RWPE1 (cell line): ENCODE measurements around the gene NUP62.
A peak's percentile ranks its signal among the peaks of the same experiment; 100 is the strongest.

ENCODE experiments used
- CTCF ChIA-PET: fragments of 350-600 bp; sonication (Branson Sonifier 250); formaldehyde crosslinking; extraction: SDS; loops from one replicate; lab custom pipeline; 2021; lab: Yijun Ruan, JAX
- POLR2A ChIA-PET: fragments of 400-600 bp; formaldehyde crosslinking; extraction: SDS; loops from one replicate; lab custom pipeline; 2020; ENCODE audit warnings: antibody characterized with exemption; ENCODE audit not compliant: low non-redundant PET; lab: Yijun Ruan, JAX
- DNase-seq: peaks from one replicate; pipeline ENCODE4 v3.0.0; 2012; ENCODE audit warnings: low spot score
- H3K27ac ChIP-seq: fragments of 450-650 bp; 2 replicates; pipeline ENCODE4 v1.5.1; 2017
- TF ChIP-seq, protein P1 (sequence below): fragments of 450-650 bp; conservative IDR thresholded peaks from 2 replicates; pipeline ENCODE4 v1.5.1; 2017; ENCODE audit warnings: low read depth, mild to moderate bottlenecking

The NUP62 gene

DNA sequence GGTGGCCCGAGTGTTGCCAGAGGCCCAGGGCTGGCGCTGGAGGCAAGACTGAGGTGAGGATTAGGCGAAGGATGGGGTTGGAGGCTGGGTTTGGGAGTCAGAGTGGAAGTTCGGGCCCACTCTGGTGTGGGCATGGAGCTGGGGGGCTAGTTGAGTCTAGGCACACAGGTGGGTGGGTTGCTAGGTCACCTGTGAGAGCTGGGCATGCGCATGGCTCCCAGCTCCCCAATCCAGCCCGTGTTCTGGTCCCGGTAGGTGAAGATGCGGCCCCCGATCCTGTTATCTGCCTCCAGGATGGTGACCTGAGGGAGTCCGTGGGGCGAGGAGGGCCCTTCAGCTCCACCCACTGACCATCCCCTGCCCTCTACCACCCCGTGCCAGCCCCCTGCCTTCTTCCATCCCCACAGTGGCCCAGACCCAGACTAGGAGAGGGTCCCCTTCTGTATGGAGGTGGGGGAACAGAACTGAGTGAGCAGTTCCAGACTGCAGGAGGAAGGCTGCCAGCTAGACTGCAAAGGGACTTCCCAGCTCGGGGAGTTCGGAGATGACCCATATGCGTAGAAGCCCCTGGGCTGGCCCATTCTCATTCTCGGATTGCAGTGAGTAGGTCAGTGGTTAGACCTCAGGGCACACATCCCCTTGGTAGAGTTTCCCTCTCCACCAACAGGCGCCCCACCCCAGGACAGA lies 34.3 kb downstream of the NUP62 start:
- ChIA-PET CTCF (interaction anchor here (0.6 to 1.1 kb wide), 2 partner anchors 45 to 241 kb away, joined by 3 to 4 read pairs; no protein-coding TSS in a partner anchor), POLR2A (no interaction called here)
- TF ChIP-seq, protein P1, sequence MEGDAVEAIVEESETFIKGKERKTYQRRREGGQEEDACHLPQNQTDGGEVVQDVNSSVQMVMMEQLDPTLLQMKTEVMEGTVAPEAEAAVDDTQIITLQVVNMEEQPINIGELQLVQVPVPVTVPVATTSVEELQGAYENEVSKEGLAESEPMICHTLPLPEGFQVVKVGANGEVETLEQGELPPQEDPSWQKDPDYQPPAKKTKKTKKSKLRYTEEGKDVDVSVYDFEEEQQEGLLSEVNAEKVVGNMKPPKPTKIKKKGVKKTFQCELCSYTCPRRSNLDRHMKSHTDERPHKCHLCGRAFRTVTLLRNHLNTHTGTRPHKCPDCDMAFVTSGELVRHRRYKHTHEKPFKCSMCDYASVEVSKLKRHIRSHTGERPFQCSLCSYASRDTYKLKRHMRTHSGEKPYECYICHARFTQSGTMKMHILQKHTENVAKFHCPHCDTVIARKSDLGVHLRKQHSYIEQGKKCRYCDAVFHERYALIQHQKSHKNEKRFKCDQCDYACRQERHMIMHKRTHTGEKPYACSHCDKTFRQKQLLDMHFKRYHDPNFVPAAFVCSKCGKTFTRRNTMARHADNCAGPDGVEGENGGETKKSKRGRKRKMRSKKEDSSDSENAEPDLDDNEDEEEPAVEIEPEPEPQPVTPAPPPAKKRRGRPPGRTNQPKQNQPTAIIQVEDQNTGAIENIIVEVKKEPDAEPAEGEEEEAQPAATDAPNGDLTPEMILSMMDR, result no peak

GRCh38 chr19:49894011-49894664 lies 35.2 kb downstream of the NUP62 start:
- TF ChIP-seq, protein P1, result no peak
- POLR2A ChIA-PET, result no interaction called here
- DNase-seq, result no peak
- H3K27ac ChIP-seq, result no peak overlapping the region
- CTCF ChIA-PET, result interaction anchor here (0.5 to 1.1 kb wide), 3 partner anchors 230 to 723 kb away, joined by 3 to 4 read pairs (median 3); no protein-coding TSS in a partner anchor

More for the DNA sequence above, 34.3 kb downstream of the NUP62 start:
- no peak overlapping the region for H3K27ac ChIP-seq
- DNase-seq, result no peak

- no peak overlapping the region for H3K27ac ChIP-seq
- TF ChIP-seq, protein P1, result no peak
- DNase-seq, result no peak
- ChIA-PET POLR2A (no interaction called here), CTCF (interaction anchor here (1.4 kb wide), 1 partner anchor 22 kb away, joined by 4 read pairs; no protein-coding TSS in a partner anchor)
Measured at GRCh38 chr19:49892716-49893115, 36.6 kb downstream of the NUP62 start.

- no peak overlapping the region; the same call in 1 of the 2 replicates for H3K27ac ChIP-seq
- CTCF ChIA-PET, result interaction anchor here (1.4 kb wide), 1 partner anchor 23 kb away, joined by 4 read pairs; no protein-coding TSS in a partner anchor
- POLR2A ChIA-PET, result no interaction called here
- TF ChIP-seq, protein P1, result no peak
- no peak for DNase-seq
Measured at GRCh38 chr19:49891393-49891792, 37.9 kb downstream of the NUP62 start.

DNA sequence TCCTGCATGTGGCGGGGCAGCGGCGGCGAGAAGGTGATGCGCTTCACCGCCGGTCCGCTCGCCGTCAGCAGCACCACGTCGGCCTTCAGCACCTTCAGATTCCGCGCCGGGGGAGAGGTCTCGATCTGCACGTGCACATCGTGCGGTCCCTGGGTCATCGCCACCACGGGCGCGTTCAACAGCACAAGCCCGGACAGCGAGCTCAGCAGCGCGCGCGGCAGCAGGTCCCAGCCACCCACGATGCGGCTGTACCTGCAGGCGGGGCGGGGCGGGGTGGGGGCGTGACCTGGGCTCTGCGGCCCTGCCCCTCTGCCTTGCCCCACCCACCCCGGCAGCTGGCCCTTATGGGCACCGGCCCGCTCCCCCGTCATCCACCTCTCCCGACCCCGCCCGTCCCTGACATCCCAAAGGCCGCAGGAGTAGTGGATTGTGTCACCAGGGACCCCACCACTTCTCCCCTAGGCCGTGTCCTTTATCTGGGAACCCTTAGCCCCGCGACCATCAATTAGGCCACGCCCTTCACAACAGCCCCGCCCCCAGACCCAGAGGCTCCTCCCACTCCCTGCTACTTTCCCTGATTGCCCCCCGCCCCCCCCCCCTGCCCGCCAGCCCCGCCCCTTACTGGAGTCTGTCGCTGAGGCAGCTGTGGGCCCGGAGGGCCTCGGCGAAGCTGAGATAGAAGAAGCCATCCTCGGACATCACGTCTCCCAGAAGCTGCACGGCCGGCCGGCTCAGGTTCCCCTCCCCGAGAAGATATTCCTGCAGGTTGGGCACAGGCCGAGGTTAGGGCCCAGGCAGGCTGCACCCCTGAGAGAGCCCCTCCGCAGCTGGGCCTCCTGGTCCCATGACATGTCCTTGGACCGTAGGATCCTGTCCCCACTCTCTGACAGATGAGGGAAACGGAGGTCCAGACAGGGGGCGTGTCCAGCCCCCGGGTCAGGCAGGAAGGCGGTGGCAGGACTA lies 38.7 kb downstream of the NUP62 start:
- H3K27ac ChIP-seq, result peak overlapping the region; percentile 62
- ChIA-PET CTCF (interaction anchor here (0.5 to 1.3 kb wide), 5 partner anchors 9 to 1367 kb away, joined by 3 to 4 read pairs (median 3); no protein-coding TSS in a partner anchor), POLR2A (interaction anchor here (0.6 kb wide), 1 partner anchor 11 kb away, joined by 3 read pairs; no protein-coding TSS in a partner anchor)
- peak; percentile 74 for DNase-seq
- TF ChIP-seq, protein P1, result peak; percentile 53; the same call in 1 of the 2 replicates
